ENCODE measurements around the gene ACOT12.

- TF ChIP-seq, protein P1, sequence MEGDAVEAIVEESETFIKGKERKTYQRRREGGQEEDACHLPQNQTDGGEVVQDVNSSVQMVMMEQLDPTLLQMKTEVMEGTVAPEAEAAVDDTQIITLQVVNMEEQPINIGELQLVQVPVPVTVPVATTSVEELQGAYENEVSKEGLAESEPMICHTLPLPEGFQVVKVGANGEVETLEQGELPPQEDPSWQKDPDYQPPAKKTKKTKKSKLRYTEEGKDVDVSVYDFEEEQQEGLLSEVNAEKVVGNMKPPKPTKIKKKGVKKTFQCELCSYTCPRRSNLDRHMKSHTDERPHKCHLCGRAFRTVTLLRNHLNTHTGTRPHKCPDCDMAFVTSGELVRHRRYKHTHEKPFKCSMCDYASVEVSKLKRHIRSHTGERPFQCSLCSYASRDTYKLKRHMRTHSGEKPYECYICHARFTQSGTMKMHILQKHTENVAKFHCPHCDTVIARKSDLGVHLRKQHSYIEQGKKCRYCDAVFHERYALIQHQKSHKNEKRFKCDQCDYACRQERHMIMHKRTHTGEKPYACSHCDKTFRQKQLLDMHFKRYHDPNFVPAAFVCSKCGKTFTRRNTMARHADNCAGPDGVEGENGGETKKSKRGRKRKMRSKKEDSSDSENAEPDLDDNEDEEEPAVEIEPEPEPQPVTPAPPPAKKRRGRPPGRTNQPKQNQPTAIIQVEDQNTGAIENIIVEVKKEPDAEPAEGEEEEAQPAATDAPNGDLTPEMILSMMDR (optimal IDR thresholded peaks at IDR 0.05 in 1 of 3, IDR thresholded peaks at IDR 0.05 in 1 of 3, conservative IDR thresholded peaks at IDR 0.05 in 1 of 3; ENCODE audit: extremely low read depth in 1 of 3, insufficient read depth in 2 of 3, low read length in 3 of 3), result no peak
- no peak for TF ChIP-seq EZH2 (IDR thresholded peaks at IDR 0.05; ENCODE audit: low read length)
These were observed 28.4 kb downstream of the ACOT12 start for GRCh38 chr5:81365541-81365940.

Measured in keratinocyte (primary cell).